GM10248 (cell line): ENCODE data around the gene FAS.

Source experiments
- CTCF ChIA-PET: fragments of 300-600 bp; sonication (Branson Sonifier 250); formaldehyde crosslinking; extraction: SDS; loops from one replicate; lab custom pipeline; 2021; ENCODE audit warnings: antibody characterized with exemption; lab: Yijun Ruan, JAX
- POLR2A ChIA-PET: fragments of 350-650 bp; sonication (Branson Sonifier 250); formaldehyde crosslinking; extraction: SDS; loops from one replicate; lab custom pipeline; 2020; ENCODE audit warnings: antibody characterized with exemption; lab: Yijun Ruan, JAX
- DNase-seq: peaks from one replicate; pipeline ENCODE4 v3.0.0; 2012; ENCODE audit errors: extremely low spot score
- TF ChIP-seq, protein P1 (sequence below): IDR thresholded peaks from 2 replicates; pipeline ENCODE4 v1.5.1; 2012; ENCODE audit warnings: mild to moderate bottlenecking, low read depth; ENCODE audit errors: extremely low read depth, missing control alignments, control extremely low read depth

FAS gene

DNA sequence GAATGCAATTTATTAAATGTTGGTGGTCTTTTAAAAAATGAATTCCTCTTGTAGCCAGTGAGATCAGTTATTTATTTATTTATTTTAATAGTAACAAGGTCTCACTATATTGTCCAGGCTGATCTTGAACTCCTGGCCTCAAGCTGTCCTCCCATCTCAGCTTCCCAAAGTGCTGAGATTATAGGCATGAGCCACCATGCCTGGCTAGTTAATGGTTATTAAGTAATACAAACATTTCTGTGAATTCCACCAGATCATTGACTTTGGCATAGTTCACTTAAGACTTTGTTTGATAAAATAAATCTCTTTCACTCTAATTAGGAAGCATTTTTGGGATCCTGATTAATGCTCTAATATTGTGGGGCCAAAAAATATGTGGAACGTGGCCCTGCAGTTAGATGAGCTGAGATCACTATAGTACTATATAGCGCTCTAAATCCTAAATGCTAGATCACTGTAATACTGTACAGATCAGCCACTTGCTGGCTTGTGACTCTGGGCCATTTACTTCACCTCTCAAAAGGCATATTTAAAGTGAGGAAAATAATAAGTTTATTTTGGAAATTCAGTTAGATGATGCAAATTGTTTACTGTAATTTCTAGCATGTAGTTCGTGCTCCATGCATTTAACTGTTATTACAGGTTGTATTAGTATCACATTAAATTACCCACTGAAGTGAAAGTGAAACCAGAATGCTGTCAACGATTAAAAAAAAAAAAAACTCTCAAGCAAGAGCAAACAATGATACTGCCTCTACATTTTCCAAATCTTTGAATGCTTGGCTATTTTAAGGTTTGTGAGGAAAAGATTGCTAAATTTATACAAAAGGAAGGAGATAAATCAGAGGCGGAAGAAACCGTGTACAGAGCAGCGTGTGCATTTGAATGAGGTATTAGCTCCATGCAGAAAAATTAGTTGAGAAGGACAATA lies 15.9 kb upstream of the FAS start:
- CTCF ChIA-PET = interaction anchor here (0.6 to 6.4 kb wide), 8 partner anchors 10 to 139 kb away, joined by 3 to 50 read pairs (median 4); partner anchors contain the start of gene FAS
- DNase-seq = no peak
- POLR2A ChIA-PET = no interaction called here

DNA sequence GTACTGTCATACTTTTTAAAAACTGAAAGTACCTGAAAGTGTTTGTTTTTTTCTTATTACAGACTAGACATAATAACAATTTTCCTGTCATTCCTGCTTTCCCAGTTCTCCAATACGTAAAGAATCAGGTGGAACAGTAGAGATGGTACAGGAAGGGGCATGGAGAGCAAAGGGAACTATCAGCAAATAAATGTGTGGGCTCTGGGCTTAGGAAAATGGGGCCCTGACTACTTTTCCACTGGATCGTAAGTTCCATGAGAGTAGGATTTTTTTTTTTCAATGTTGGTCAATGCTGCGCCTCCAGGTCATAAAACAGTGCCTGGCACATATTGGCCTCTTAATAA lies 15.2 kb upstream of the FAS start:
- CTCF ChIA-PET = interaction anchor here (1.5 to 6.4 kb wide), 6 partner anchors 10 to 139 kb away, joined by 4 to 50 read pairs (median 7); partner anchors contain the start of gene FAS
- TF ChIP-seq, protein P1, sequence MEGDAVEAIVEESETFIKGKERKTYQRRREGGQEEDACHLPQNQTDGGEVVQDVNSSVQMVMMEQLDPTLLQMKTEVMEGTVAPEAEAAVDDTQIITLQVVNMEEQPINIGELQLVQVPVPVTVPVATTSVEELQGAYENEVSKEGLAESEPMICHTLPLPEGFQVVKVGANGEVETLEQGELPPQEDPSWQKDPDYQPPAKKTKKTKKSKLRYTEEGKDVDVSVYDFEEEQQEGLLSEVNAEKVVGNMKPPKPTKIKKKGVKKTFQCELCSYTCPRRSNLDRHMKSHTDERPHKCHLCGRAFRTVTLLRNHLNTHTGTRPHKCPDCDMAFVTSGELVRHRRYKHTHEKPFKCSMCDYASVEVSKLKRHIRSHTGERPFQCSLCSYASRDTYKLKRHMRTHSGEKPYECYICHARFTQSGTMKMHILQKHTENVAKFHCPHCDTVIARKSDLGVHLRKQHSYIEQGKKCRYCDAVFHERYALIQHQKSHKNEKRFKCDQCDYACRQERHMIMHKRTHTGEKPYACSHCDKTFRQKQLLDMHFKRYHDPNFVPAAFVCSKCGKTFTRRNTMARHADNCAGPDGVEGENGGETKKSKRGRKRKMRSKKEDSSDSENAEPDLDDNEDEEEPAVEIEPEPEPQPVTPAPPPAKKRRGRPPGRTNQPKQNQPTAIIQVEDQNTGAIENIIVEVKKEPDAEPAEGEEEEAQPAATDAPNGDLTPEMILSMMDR = no peak
- DNase-seq = no peak
- POLR2A ChIA-PET = interaction anchor here (0.6 kb wide), 1 partner anchor 44 kb away, joined by 5 read pairs; no protein-coding TSS in a partner anchor

More for the DNA sequence above, 15.9 kb upstream of the FAS start:
- TF ChIP-seq, protein P1 = no peak

DNA sequence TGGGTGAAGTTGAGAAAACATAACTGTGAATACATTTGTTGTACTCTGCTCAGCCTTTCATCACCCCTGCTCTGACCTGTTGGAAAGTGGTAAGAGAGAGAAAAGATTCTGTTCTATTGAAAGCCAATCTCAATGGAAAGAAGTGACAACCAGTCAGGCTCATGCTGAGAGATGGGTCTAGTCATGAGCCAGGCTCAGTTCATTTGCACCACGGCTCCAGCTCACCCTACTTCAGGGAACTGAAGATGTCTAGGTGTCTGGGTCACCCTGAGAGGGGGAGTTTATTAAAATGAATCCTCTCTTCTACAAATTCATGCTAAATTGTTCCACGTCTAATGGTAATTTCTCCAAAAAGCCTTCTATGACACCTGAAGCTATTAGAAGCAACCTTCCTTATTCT lies 12.1 kb upstream of the FAS start:
- ChIA-PET POLR2A (no interaction called here), CTCF (interaction anchor here (0.9 to 1.5 kb wide), 5 partner anchors 9 to 142 kb away, joined by 4 to 12 read pairs (median 4); no protein-coding TSS in a partner anchor)
- TF ChIP-seq, protein P1 = no peak
- DNase-seq = no peak

DNA sequence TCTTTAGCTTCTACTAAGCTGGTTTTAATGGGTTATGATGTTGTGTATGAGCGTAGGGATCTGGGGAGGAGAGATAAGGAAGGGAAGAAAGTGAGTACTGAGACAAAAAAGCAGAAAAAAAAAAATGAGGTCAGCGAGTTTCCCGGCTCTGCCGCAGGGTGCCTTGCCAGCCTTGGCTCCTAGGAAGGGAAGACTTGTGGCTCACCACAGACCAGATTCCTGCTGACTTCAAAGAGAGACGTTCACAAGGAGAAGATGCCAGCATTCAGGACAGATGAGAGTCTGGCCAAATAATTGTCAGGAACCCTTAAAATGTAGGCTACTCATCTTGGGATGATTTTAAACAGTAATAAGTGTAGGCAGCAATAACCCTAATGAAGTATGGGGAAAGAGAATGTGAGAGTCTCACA lies 11.4 kb upstream of the FAS start:
- CTCF ChIA-PET = interaction anchor here (0.9 to 1.5 kb wide), 5 partner anchors 8 to 143 kb away, joined by 4 to 12 read pairs (median 4); no protein-coding TSS in a partner anchor
- POLR2A ChIA-PET = no interaction called here
- TF ChIP-seq, protein P1 = no peak
- DNase-seq = no peak

DNA sequence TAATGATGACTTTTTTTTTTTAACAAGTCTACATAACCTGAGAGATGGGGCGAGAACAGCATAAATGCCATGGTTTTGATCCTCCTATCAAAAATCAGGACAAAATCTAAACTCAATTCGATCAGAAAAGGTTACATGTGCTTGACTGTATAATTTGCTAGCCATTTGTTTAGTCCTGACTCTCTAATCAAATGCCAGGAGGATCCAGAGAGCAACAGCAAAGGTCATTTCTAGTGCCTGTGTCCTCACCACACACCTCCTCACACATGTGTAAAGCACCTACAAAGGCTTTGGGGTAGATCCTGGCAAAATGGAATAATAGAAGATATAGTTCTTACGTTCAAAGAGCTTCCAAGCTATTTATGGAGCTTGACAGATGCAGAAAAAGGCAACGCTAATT lies 11.0 kb upstream of the FAS start:
- TF ChIP-seq, protein P1 = no peak
- ChIA-PET CTCF (interaction anchor here (0.9 to 1.5 kb wide), 7 partner anchors 8 to 236 kb away, joined by 3 to 12 read pairs (median 4); no protein-coding TSS in a partner anchor), POLR2A (no interaction called here)
- DNase-seq = no peak

DNA sequence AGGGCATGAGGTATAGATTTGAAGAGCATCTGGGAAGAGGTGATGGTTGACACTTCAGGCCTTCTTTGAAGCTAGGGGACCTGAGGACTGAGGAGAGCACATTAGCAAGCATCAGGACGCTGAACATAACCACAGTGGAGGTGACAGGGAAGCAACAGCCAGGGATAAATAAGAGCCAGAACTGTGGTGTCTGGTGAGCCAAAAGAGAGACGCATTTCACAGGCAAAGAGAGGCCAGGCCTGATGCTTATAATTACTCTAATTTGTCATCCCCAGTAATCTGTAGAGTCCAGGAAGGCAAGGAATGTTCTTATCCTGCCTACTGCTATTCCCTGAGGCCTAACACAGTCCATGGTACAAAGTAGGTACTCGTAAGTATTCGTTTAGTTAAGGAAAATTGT lies 10.4 kb upstream of the FAS start:
- CTCF ChIA-PET = interaction anchor here (1.0 to 6.5 kb wide), 5 partner anchors 11 to 236 kb away, joined by 3 to 57 read pairs (median 4); no protein-coding TSS in a partner anchor

More for the DNA sequence above, 10.4 kb upstream of the FAS start:
- DNase-seq = no peak
- TF ChIP-seq, protein P1 = no peak
- POLR2A ChIA-PET = no interaction called here
